ENCODE results near the gene PGGT1B.

PGGT1B gene

GRCh38 chr5:115304496-115304895, 41.8 kb upstream of the PGGT1B start:
- Histone ChIP-seq H3K18ac (ENCODE audit: low read length) (no peak overlapping the region), H3K79me1 (ENCODE audit: low read depth, low read length) (no peaks in the 10 kb centered on the region), H2BK12ac (ENCODE audit: low read length) (no peak overlapping the region), H3K27me3 (ENCODE audit: control insufficient read depth in 3 of 3, insufficient read depth in 3 of 3, low read depth in 1 of 3, low read length in 3 of 3) (peaks cover 0 to 12% (median 0%) of the 10 kb centered on the region in 3 experiments), H3K27ac (replicated peaks; ENCODE audit: low read length) (no peak overlapping the region), H4K8ac (ENCODE audit: low read depth, low read length) (no peak overlapping the region), H3K9me3 (replicated peaks in 1 of 2; ENCODE audit: control insufficient read depth in 2 of 2, insufficient read depth in 1 of 2, low read depth in 1 of 2, low read length in 2 of 2) (no peaks in the 10 kb centered on the region), H2AFZ (ENCODE audit: low read length) (no peak overlapping the region), H3K4me1 (ENCODE audit: control insufficient read depth in 2 of 2, insufficient read depth in 1 of 2, low read depth in 1 of 2, low read length in 2 of 2) (no peaks in the 10 kb centered on the region), H2BK5ac (ENCODE audit: low read length) (no peak overlapping the region), H3K4ac (ENCODE audit: low read length) (no peak overlapping the region), H2AK5ac (ENCODE audit: low read depth, low read length) (no peak overlapping the region), H3K36me3 (replicated peaks in 1 of 2; ENCODE audit: control insufficient read depth in 2 of 2, insufficient read depth in 2 of 2, low read length in 2 of 2) (no peaks in the 10 kb centered on the region), H2BK15ac (ENCODE audit: low read length) (no peak overlapping the region), H2BK120ac (ENCODE audit: low read depth, low read length) (no peak overlapping the region), H3K4me3 (ENCODE audit: low read length in 2 of 2) (no peak overlapping the region), H3K9ac (ENCODE audit: low read depth, low read length, poor library complexity) (no peak overlapping the region), H4K91ac (ENCODE audit: low read depth, low read length, poor library complexity) (no peak overlapping the region), H3K23ac (ENCODE audit: low read depth, low read length, poor library complexity) (no peak overlapping the region), H3K4me2 (ENCODE audit: insufficient read depth, low read length, poor library complexity, severe bottlenecking) (no peak overlapping the region), H3K14ac (ENCODE audit: low read length) (no peak overlapping the region)
- no CpG with 5 or more reads among the region's 1 CpG for WGBS, 2 donors (ENCODE audit: extremely low coverage in 2 of 2, insufficient read length in 2 of 2, insufficient replicate concordance in 1 of 2)
- DNase-seq (ENCODE audit: low spot score): no peak

GRCh38 chr5:115298811-115299210, 36.1 kb upstream of the PGGT1B start:
- Histone ChIP-seq H3K79me1 (ENCODE audit: low read depth, low read length) (peaks cover 3% of the 10 kb centered on the region), H3K27ac (replicated peaks; ENCODE audit: low read length) (no peak overlapping the region), H4K8ac (ENCODE audit: low read depth, low read length) (no peak overlapping the region), H4K91ac (ENCODE audit: low read depth, low read length, poor library complexity) (no peak overlapping the region), H3K4ac (ENCODE audit: low read length) (no peak overlapping the region), H2BK120ac (ENCODE audit: low read depth, low read length) (no peak overlapping the region), H3K9me3 (replicated peaks in 1 of 2; ENCODE audit: control insufficient read depth in 2 of 2, insufficient read depth in 1 of 2, low read depth in 1 of 2, low read length in 2 of 2) (peaks cover 0 to 4% of the 10 kb centered on the region in 2 donors), H3K4me2 (ENCODE audit: insufficient read depth, low read length, poor library complexity, severe bottlenecking) (no peak overlapping the region), H3K23ac (ENCODE audit: low read depth, low read length, poor library complexity) (no peak overlapping the region), H3K27me3 (ENCODE audit: control insufficient read depth in 3 of 3, insufficient read depth in 3 of 3, low read depth in 1 of 3, low read length in 3 of 3) (peaks cover 0 to 13% (median 0%) of the 10 kb centered on the region in 3 experiments), H3K4me3 (ENCODE audit: low read length in 2 of 2) (no peak overlapping the region), H2BK15ac (ENCODE audit: low read length) (no peak overlapping the region), H2BK12ac (ENCODE audit: low read length) (no peak overlapping the region), H2BK5ac (ENCODE audit: low read length) (no peak overlapping the region), H2AFZ (ENCODE audit: low read length) (no peak overlapping the region), H3K14ac (ENCODE audit: low read length) (no peak overlapping the region), H3K4me1 (ENCODE audit: control insufficient read depth in 2 of 2, insufficient read depth in 1 of 2, low read depth in 1 of 2, low read length in 2 of 2) (no peaks in the 10 kb centered on the region), H3K36me3 (replicated peaks in 1 of 2; ENCODE audit: control insufficient read depth in 2 of 2, insufficient read depth in 2 of 2, low read length in 2 of 2) (no peaks in the 10 kb centered on the region), H3K9ac (ENCODE audit: low read depth, low read length, poor library complexity) (no peak overlapping the region), H3K18ac (ENCODE audit: low read length) (no peak overlapping the region), H2AK5ac (ENCODE audit: low read depth, low read length) (no peak overlapping the region)
- DNase-seq (ENCODE audit: low spot score): no peak
- WGBS, 2 donors (ENCODE audit: extremely low coverage in 2 of 2, insufficient read length in 2 of 2, insufficient replicate concordance in 1 of 2): no CpG with 5 or more reads among the region's 1 CpG

GRCh38 chr5:115297031-115297430, 34.4 kb upstream of the PGGT1B start:
- no peak overlapping the region for H3K18ac ChIP-seq (ENCODE audit: low read length)
- no peak overlapping the region for H4K91ac ChIP-seq (ENCODE audit: low read depth, low read length, poor library complexity)
- peaks cover 6 to 16% of the 10 kb centered on the region in 2 donors for H3K9me3 ChIP-seq (replicated peaks in 1 of 2; ENCODE audit: control insufficient read depth in 2 of 2, insufficient read depth in 1 of 2, low read depth in 1 of 2, low read length in 2 of 2)
- H4K8ac ChIP-seq (ENCODE audit: low read depth, low read length): no peak overlapping the region
- H3K27me3 ChIP-seq (ENCODE audit: control insufficient read depth in 3 of 3, insufficient read depth in 3 of 3, low read depth in 1 of 3, low read length in 3 of 3): peaks cover 0 to 9% (median 0%) of the 10 kb centered on the region in 3 experiments
- H3K14ac ChIP-seq (ENCODE audit: low read length): no peak overlapping the region
- no peak overlapping the region for H2BK120ac ChIP-seq (ENCODE audit: low read depth, low read length)
- H3K79me1 ChIP-seq (ENCODE audit: low read depth, low read length): peaks cover 3% of the 10 kb centered on the region
- peak overlapping the region in 1 of 2 donors; percentile 29 for H3K4me3 ChIP-seq (ENCODE audit: low read length in 2 of 2)
- no peak overlapping the region for H2BK15ac ChIP-seq (ENCODE audit: low read length)
- no peak overlapping the region for H2BK5ac ChIP-seq (ENCODE audit: low read length)
- no peak overlapping the region for H2AFZ ChIP-seq (ENCODE audit: low read length)
- no peak overlapping the region for H3K9ac ChIP-seq (ENCODE audit: low read depth, low read length, poor library complexity)
- H3K36me3 ChIP-seq (replicated peaks in 1 of 2; ENCODE audit: control insufficient read depth in 2 of 2, insufficient read depth in 2 of 2, low read length in 2 of 2): peaks cover 0 to 3% of the 10 kb centered on the region in 2 donors
- no peak overlapping the region for H3K23ac ChIP-seq (ENCODE audit: low read depth, low read length, poor library complexity)
- no CpG with 5 or more reads among the region's 5 CpGs for WGBS, 2 donors (ENCODE audit: extremely low coverage in 2 of 2, insufficient read length in 2 of 2, insufficient replicate concordance in 1 of 2)
- no peak overlapping the region for H2BK12ac ChIP-seq (ENCODE audit: low read length)
- no peak overlapping the region for H3K4ac ChIP-seq (ENCODE audit: low read length)
- no peak overlapping the region for H2AK5ac ChIP-seq (ENCODE audit: low read depth, low read length)
- no peak overlapping the region for H3K4me2 ChIP-seq (ENCODE audit: insufficient read depth, low read length, poor library complexity, severe bottlenecking)
- DNase-seq (ENCODE audit: low spot score): no peak
- H3K4me1 ChIP-seq (ENCODE audit: control insufficient read depth in 2 of 2, insufficient read depth in 1 of 2, low read depth in 1 of 2, low read length in 2 of 2): no peaks in the 10 kb centered on the region
- H3K27ac ChIP-seq (replicated peaks; ENCODE audit: low read length): no peak overlapping the region

- Histone ChIP-seq H3K4ac (ENCODE audit: low read length) (no peak within 1 kb of the TSS), H4K8ac (ENCODE audit: low read depth, low read length) (peak within 1 kb of the TSS; percentile 1), H2AFZ (ENCODE audit: low read length) (peak within 1 kb of the TSS; percentile 98), H3K23ac (ENCODE audit: low read depth, low read length, poor library complexity) (peak within 1 kb of the TSS; percentile 98), H4K91ac (ENCODE audit: low read depth, low read length, poor library complexity) (peak within 1 kb of the TSS; percentile 26), H3K4me1 (ENCODE audit: control insufficient read depth in 2 of 2, insufficient read depth in 1 of 2, low read depth in 1 of 2, low read length in 2 of 2) (no peaks in the 10 kb centered on the region), H3K14ac (ENCODE audit: low read length) (peak within 1 kb of the TSS; percentile 77), H2BK120ac (ENCODE audit: low read depth, low read length) (no peak within 1 kb of the TSS), H2BK12ac (ENCODE audit: low read length) (peak within 1 kb of the TSS; percentile 52), H3K9me3 (replicated peaks in 1 of 2; ENCODE audit: control insufficient read depth in 2 of 2, insufficient read depth in 1 of 2, low read depth in 1 of 2, low read length in 2 of 2) (peaks cover 6 to 22% of the 10 kb centered on the region in 2 donors), H2BK5ac (ENCODE audit: low read length) (no peak within 1 kb of the TSS), H3K18ac (ENCODE audit: low read length) (peak within 1 kb of the TSS; percentile 99), H3K79me1 (ENCODE audit: low read depth, low read length) (peaks cover 3% of the 10 kb centered on the region), H3K27me3 (ENCODE audit: control insufficient read depth in 3 of 3, insufficient read depth in 3 of 3, low read depth in 1 of 3, low read length in 3 of 3) (peaks cover 0 to 9% (median 0%) of the 10 kb centered on the region in 3 experiments), H3K27ac (replicated peaks; ENCODE audit: low read length) (peak within 1 kb of the TSS; percentile 5), H3K4me3 (ENCODE audit: low read length in 2 of 2) (peak within 1 kb of the TSS; percentile 65 to 97), H3K4me2 (ENCODE audit: insufficient read depth, low read length, poor library complexity, severe bottlenecking) (peak within 1 kb of the TSS; percentile 97), H3K36me3 (replicated peaks in 1 of 2; ENCODE audit: control insufficient read depth in 2 of 2, insufficient read depth in 2 of 2, low read length in 2 of 2) (peaks cover 0 to 3% of the 10 kb centered on the region in 2 donors), H3K9ac (ENCODE audit: low read depth, low read length, poor library complexity) (peak within 1 kb of the TSS; percentile 98), H2BK15ac (ENCODE audit: low read length) (peak within 1 kb of the TSS; percentile 76), H2AK5ac (ENCODE audit: low read depth, low read length) (peak within 1 kb of the TSS; percentile 71)
- peak; percentile 73 for DNase-seq (ENCODE audit: low spot score)
- no CpG with 5 or more reads among the region's 86 CpGs for WGBS, 2 donors (ENCODE audit: extremely low coverage in 2 of 2, insufficient read length in 2 of 2, insufficient replicate concordance in 1 of 2)
Observed at GRCh38 chr5:115296124-115297022, 33.7 kb upstream of the PGGT1B start, which contains the start of gene CCDC112. Gene CCDC112, minus strand, starts transcription at chr5:115296654. Its CDS starts 111 bp downstream, at chr5:115296543.
